Mesenteric fat pad (tissue), 1 donor: Measurements from ENCODE around the gene HLA-DQB1. TPM values are rescaled to one million over a fixed set of nuclear protein-coding genes. Genes with fewer than 3 reads are reported as not detected.

ENCODE experiments used
- DNase-seq: peaks from one replicate; pipeline ENCODE4 v3.0.0-alpha.2; 2020; ENCODE audit warnings: low spot score
- total RNA-seq: library from RNA; stranded (reverse); fragmentation: NEBNext Ultra II Directional; extraction: Animal tissue kit (Norgen Biotek cat#: 25700); gene quantifications from one replicate; pipeline ENCODE4 v1.2.1, GENCODE V29; 2021
- donor health status: DM: yes; HTN: yes; CAD: no.

HLA-DQB1 gene
- total RNA-seq, 1 donor from 2014 or later = 21.5 TPM

GRCh38 chr6:32627831-32628230 is 38.6 kb downstream of the HLA-DQB1 start:
- no peak for DNase-seq

GRCh38 chr6:32627249-32627648 is 39.2 kb downstream of the HLA-DQB1 start:
- no peak for DNase-seq

- DNase-seq = no peak
These were observed 41.3 kb downstream of the HLA-DQB1 start for GRCh38 chr6:32625137-32625536.

- DNase-seq = no peak
These were observed 41.9 kb downstream of the HLA-DQB1 start for GRCh38 chr6:32624565-32624964.

- no peak for DNase-seq
These were observed 42.8 kb downstream of the HLA-DQB1 start for GRCh38 chr6:32623693-32624092.

- no peak for DNase-seq
These were observed 43.7 kb downstream of the HLA-DQB1 start for GRCh38 chr6:32622545-32623401.

- no peak for DNase-seq
These were observed 45.1 kb downstream of the HLA-DQB1 start for GRCh38 chr6:32621372-32621771.

- DNase-seq = no peak
These were observed 48.7 kb downstream of the HLA-DQB1 start for GRCh38 chr6:32617751-32618150.

- no peak for DNase-seq
These were observed 50.4 kb downstream of the HLA-DQB1 start for GRCh38 chr6:32615885-32616532.

GRCh38 chr6:32614366-32615081 is 51.9 kb downstream of the HLA-DQB1 start:
- no peak for DNase-seq

- DNase-seq = no peak
These were observed 53.0 kb downstream of the HLA-DQB1 start for GRCh38 chr6:32613475-32613874.

GRCh38 chr6:32610682-32611296 is 55.7 kb downstream of the HLA-DQB1 start:
- no peak for DNase-seq

- no peak for DNase-seq
These were observed 56.5 kb downstream of the HLA-DQB1 start for GRCh38 chr6:32609731-32610640.

Other genes with a start within 250 kb of the HLA-DQB1 start
- 174 TPM for gene HLA-DRA, start 226.8 kb downstream of the HLA-DQB1 start, total RNA-seq
- 118 TPM for gene HLA-DRB5, start 136.4 kb downstream of the HLA-DQB1 start, total RNA-seq
- gene HLA-DRB1, start 76.8 kb downstream of the HLA-DQB1 start, total RNA-seq = 133 TPM
- 12.7 TPM for gene HLA-DQA1, start 29.3 kb downstream of the HLA-DQB1 start, total RNA-seq
- gene HLA-DQA2, start 74.7 kb upstream of the HLA-DQB1 start, total RNA-seq = 1.5 TPM
- gene HLA-DQB2, start 96.9 kb upstream of the HLA-DQB1 start, total RNA-seq = 3.0 TPM
- not detected for gene HLA-DOB, start 150.3 kb upstream of the HLA-DQB1 start, total RNA-seq
- gene TAP2, start 172.1 kb upstream of the HLA-DQB1 start, total RNA-seq = 45.8 TPM
- gene PSMB8, start 177.4 kb upstream of the HLA-DQB1 start, total RNA-seq = 46.4 TPM
- 41.6 TPM for gene TAP1, start 187.0 kb upstream of the HLA-DQB1 start, total RNA-seq
- gene PSMB9, start 187.5 kb upstream of the HLA-DQB1 start, total RNA-seq = 28.9 TPM